Panc1 (cell line): Measurements from ENCODE around the gene ING2. TPM values are rescaled to one million over a fixed set of nuclear protein-coding genes. Genes with fewer than 3 reads are reported as not detected.

Experiments
- ATAC-seq: fragments of 200-7000 bp; cut with Tn5 transposase; 2 replicates; pipeline ENCODE4 v1.9.1; 2020; ENCODE audit warnings: mild to moderate bottlenecking, moderate library complexity
- BruUV-seq: library from RNA; stranded (reverse); fragments of 400-500 nt; replicated peaks from 2 replicates; lab custom pipeline; 2021; lab: Mats Ljungman, UMichigan
- CTCF ChIA-PET: fragments of 300-600 bp; sonication (Branson Sonifier 250); formaldehyde crosslinking; loops from one replicate; lab custom pipeline; 2022; ENCODE audit warnings: antibody characterized with exemption; lab: Charles Lee
- POLR2A ChIA-PET: fragments of 300-600 bp; sonication (Branson Sonifier 250); formaldehyde crosslinking; loops from one replicate; lab custom pipeline; 2022; ENCODE audit warnings: antibody characterized with exemption; lab: Charles Lee
- DNase-seq: peaks from one replicate; pipeline ENCODE4 v3.0.0-alpha.2; 2010; ENCODE audit warnings: low read depth, low spot score
- H3K27ac ChIP-seq: 2 replicates; pipeline ENCODE4 v1.5.1; 2011; ENCODE audit warnings: mild to moderate bottlenecking, low read length, inconsistent platforms
- H3K27me3 ChIP-seq: fragments of 200-500 bp; sonication (Bioruptor generic); 2 replicates; pipeline ENCODE4 v1.6.0; 2014; ENCODE audit warnings: low read length, inconsistent platforms; ENCODE audit not compliant: control insufficient read depth, insufficient read depth
- H3K36me3 ChIP-seq: fragments of 200-500 bp; sonication (Bioruptor generic); 2 replicates; pipeline ENCODE4 v1.5.1; 2014; ENCODE audit warnings: inconsistent platforms, mild to moderate bottlenecking, low read length, moderate library complexity; ENCODE audit not compliant: control insufficient read depth, insufficient read depth
- H3K4me1 ChIP-seq: 2 replicates; pipeline ENCODE4 v1.5.1; 2011; ENCODE audit warnings: inconsistent platforms, mild to moderate bottlenecking, low read length, moderate library complexity; ENCODE audit not compliant: control insufficient read depth, insufficient read depth
- H3K4me3 ChIP-seq, 2 experiments: 2 replicates each; pipeline ENCODE4 v1.5.1; 2011 to 2012; ENCODE audit warnings: low read depth in 2 of 2, low read length in 2 of 2, mild to moderate bottlenecking in 2 of 2, inconsistent platforms in 1 of 2, moderate library complexity in 1 of 2
- H3K9me3 ChIP-seq: fragments of 200-500 bp; sonication (Bioruptor generic); 2 replicates; pipeline ENCODE4 v1.5.1; 2014; ENCODE audit warnings: low read depth, mild to moderate bottlenecking, inconsistent platforms, low read length, moderate library complexity; ENCODE audit not compliant: control insufficient read depth, insufficient read depth
- CTCF ChIP-seq: fragments of 450-650 bp; IDR thresholded peaks from 2 replicates; pipeline ENCODE4 v1.5.1; 2017; ENCODE audit warnings: mild to moderate bottlenecking
- POLR2AphosphoS5 ChIP-seq: IDR thresholded peaks from 2 replicates; pipeline ENCODE4 v1.6.1; 2012; ENCODE audit warnings: mild to moderate bottlenecking, low read depth, low read length, moderate library complexity
- REST ChIP-seq, 2 experiments: IDR thresholded peaks; 2 replicates each; pipeline ENCODE4 v1.6.1; 2011 to 2012; ENCODE audit warnings: low read depth in 2 of 2, control low read depth in 1 of 2, low read length in 1 of 2, mild to moderate bottlenecking in 1 of 2, moderate library complexity in 1 of 2; ENCODE audit not compliant: insufficient read depth in 1 of 2
- SIN3A ChIP-seq: IDR thresholded peaks from 2 replicates; pipeline ENCODE4 v1.6.1; 2012; ENCODE audit warnings: low read depth, mild to moderate bottlenecking, low read length, moderate library complexity, borderline replicate concordance; ENCODE audit not compliant: insufficient read depth
- TCF7L2 ChIP-seq: IDR thresholded peaks from 2 replicates; pipeline ENCODE4 v1.6.1; 2011; ENCODE audit warnings: mild to moderate bottlenecking, low read depth, low read length, inconsistent platforms
- in situ Hi-C: cut with HindIII; loops from 2 replicates; pipeline ENCODE4 v1.10.0; 2016; ENCODE audit warnings: low sequenced_read_pairs, low pct_unique_long_range_greater_than_20kb
- intact Hi-C: fragments of 100-400 bp; cut with micrococcal nuclease; formaldehyde crosslinking; loops from one replicate; pipeline ENCODE4 v1.10.0; 2022; ENCODE audit not compliant: unreplicated experiment
- total RNA-seq: library from RNA; stranded (reverse); gene quantifications from one replicate; pipeline ENCODE4 v1.2.1, GENCODE V29; 2021; ENCODE audit not compliant: unreplicated experiment

ING2 gene
- total RNA-seq, 1 experiment from 2014 or later, result 11.8 TPM

GRCh38 chr4:183527326-183527725 is 22.5 kb downstream of the ING2 start:
- no peak overlapping the region for H3K27ac ChIP-seq
- no peak for TF ChIP-seq TCF7L2
- CTCF ChIA-PET, result no interaction called here
- in situ Hi-C loops, result no loop called here
- POLR2A ChIA-PET, result no interaction called here
- no peaks in the 10 kb centered on the region for H3K27me3 ChIP-seq
- H3K4me3 ChIP-seq, result no peak overlapping the region
- DNase-seq (no peak), ATAC-seq (no peak)
- no peaks in the 10 kb centered on the region for H3K4me1 ChIP-seq
- H3K9me3 ChIP-seq, result no peaks in the 10 kb centered on the region
- intact Hi-C loops, result no loop called here
- no peaks in the 10 kb centered on the region for H3K36me3 ChIP-seq
- no TSS peak for BruUV-seq

- ChIA-PET POLR2A (no interaction called here), CTCF (no interaction called here)
- ATAC-seq, result no peak
- H3K36me3 ChIP-seq, result no peaks in the 10 kb centered on the region
- H3K9me3 ChIP-seq, result no peaks in the 10 kb centered on the region
- no peaks in the 10 kb centered on the region for H3K27me3 ChIP-seq
- intact Hi-C loops (no loop called here), in situ Hi-C loops (no loop called here)
- no peak overlapping the region for H3K27ac ChIP-seq
- no peak for TF ChIP-seq REST (IDR thresholded peaks at IDR 0.05; ENCODE audit: insufficient read depth in 1 of 2, low read depth in 2 of 2, low read length in 1 of 2)
- no peak for TF ChIP-seq TCF7L2
- TF ChIP-seq CTCF, result no peak
- no peak for TF ChIP-seq SIN3A
- TF ChIP-seq POLR2AphosphoS5, result no peak
- no TSS peak for BruUV-seq
- H3K4me1 ChIP-seq, result no peaks in the 10 kb centered on the region
- no peak for DNase-seq
- H3K4me3 ChIP-seq, result no peak overlapping the region
These were observed 28.0 kb downstream of the ING2 start for GRCh38 chr4:183532821-183533220.

GRCh38 chr4:183533698-183534097 is 28.8 kb downstream of the ING2 start:
- in situ Hi-C loops, result no loop called here
- ATAC-seq, result no peak
- TF ChIP-seq SIN3A (no peak), POLR2AphosphoS5 (no peak), TCF7L2 (no peak), CTCF (no peak), REST (IDR thresholded peaks at IDR 0.05; ENCODE audit: insufficient read depth in 1 of 2, low read depth in 2 of 2, low read length in 1 of 2) (no peak)

More at GRCh38 chr4:183533698-183534097, 28.8 kb downstream of the ING2 start:
- intact Hi-C loops, result no loop called here
- no TSS peak for BruUV-seq
- no peak for DNase-seq
- Histone ChIP-seq H3K27ac (no peak overlapping the region), H3K27me3 (no peaks in the 10 kb centered on the region), H3K4me1 (no peaks in the 10 kb centered on the region), H3K4me3 (no peak overlapping the region), H3K9me3 (no peaks in the 10 kb centered on the region), H3K36me3 (no peaks in the 10 kb centered on the region)
- ChIA-PET POLR2A (no interaction called here), CTCF (no interaction called here)
